ENCODE measurements around the gene COX8C. TPM values are rescaled to one million over a fixed set of nuclear protein-coding genes. Genes with fewer than 3 reads are reported as not detected.

The COX8C gene
- total and polyA plus RNA-seq, 2 of the 8 experiments (the other 6 are each of a cell fraction or from before 2014, with no cell fraction given), result not detected

- H3K9ac ChIP-seq (replicated peaks in 1 of 4; ENCODE audit: extremely low read depth in 1 of 4, low read depth in 3 of 4, low read length in 3 of 4), result no peak overlapping the region
- H2BK120ac ChIP-seq (replicated peaks; ENCODE audit: low read depth, low read length), result no peak overlapping the region
- no peak overlapping the region for H3K4me3 ChIP-seq (ENCODE audit: extremely low read depth in 1 of 4, insufficient read depth in 2 of 4, low read depth in 3 of 4, low read length in 4 of 4)
- POLR2A ChIA-PET (ENCODE audit: partially characterized antibody), result no interaction called here
- H3K27me3 ChIP-seq (replicated peaks in 1 of 4; ENCODE audit: control insufficient read depth in 3 of 4, extremely low read depth in 1 of 4, insufficient read depth in 3 of 4, low read length in 3 of 4), result no peaks in the 10 kb centered on the region
- no peaks in the 10 kb centered on the region for H3K9me3 ChIP-seq (ENCODE audit: insufficient read depth in 2 of 2, low read depth in 1 of 2, low read length in 1 of 2)
- peaks cover 0 to 6% of the 10 kb centered on the region in 2 experiments for H4K20me1 ChIP-seq (replicated peaks in 1 of 2; ENCODE audit: control insufficient read depth in 1 of 2, insufficient read depth in 2 of 2, low read length in 2 of 2)
- H3K79me1 ChIP-seq (ENCODE audit: low read depth, low read length), result peaks cover 10% of the 10 kb centered on the region; the same call in 1 of the 2 replicates
- H3K4ac ChIP-seq (replicated peaks; ENCODE audit: insufficient read length, low read depth, low read length), result no peak overlapping the region
- H2AFZ ChIP-seq (ENCODE audit: low read length), result no peak overlapping the region
- peaks cover 0 to 97% of the 10 kb centered on the region in 2 experiments; a peak in 3 of 4 replicates for H3K79me2 ChIP-seq (ENCODE audit: control insufficient read depth in 1 of 2, insufficient read depth in 2 of 2, low read length in 2 of 2)
- no peak overlapping the region for H3K14ac ChIP-seq (ENCODE audit: insufficient read length)
- H3K36me3 ChIP-seq (ENCODE audit: control insufficient read depth in 2 of 4, insufficient read depth in 4 of 4, low read length in 3 of 4), result no peaks in the 10 kb centered on the region
- CTCF ChIA-PET (ENCODE audit: partially characterized antibody), result interaction anchor here (0.7 to 1.2 kb wide), 2 partner anchors 10 to 61 kb away, joined by 3 read pairs; no protein-coding TSS in a partner anchor
- WGBS, 2 experiments (ENCODE audit: extremely low coverage in 1 of 2, insufficient coverage in 1 of 2, insufficient read length in 1 of 2, insufficient replicate concordance in 2 of 2, low coverage in 1 of 2, low lambda C conversion rate in 2 of 2, missing lambda C conversion rate in 1 of 2), result 83% methylated on average over 1 of the region's 1 CpG; no CpG with 5 or more reads in 1 of the 2 experiments
- peaks cover 0 to 14% (median 6%) of the 10 kb centered on the region in 4 experiments; a peak in 6 of 7 replicates for H3K4me1 ChIP-seq (replicated peaks in 1 of 4; ENCODE audit: control insufficient read depth in 3 of 4, insufficient read depth in 4 of 4, low read length in 3 of 4)
- H3K27ac ChIP-seq (ENCODE audit: low read depth, low read length), result no peak overlapping the region
- H3K56ac ChIP-seq (replicated peaks; ENCODE audit: insufficient read length, low read depth, low read length), result no peak overlapping the region
- FAIRE-seq (no peak), DNase-seq (ENCODE audit: low read depth in 1 of 2, low spot score in 2 of 2) (no peak)
- TF ChIP-seq CHD1 (IDR thresholded peaks at IDR 0.05; ENCODE audit: low read depth, low read length), result no peak
- H3K23ac ChIP-seq (ENCODE audit: insufficient read length), result no peak overlapping the region
- no peak overlapping the region for H4K5ac ChIP-seq (ENCODE audit: insufficient read length, low read depth, low read length)
- H3K18ac ChIP-seq (ENCODE audit: extremely low read depth, low read length), result no peak overlapping the region
- no peak overlapping the region for H2BK15ac ChIP-seq (ENCODE audit: low read length)
- no peaks in the 10 kb centered on the region for H3K23me2 ChIP-seq (ENCODE audit: low read depth, low read length)
- no peak overlapping the region for H2BK12ac ChIP-seq (ENCODE audit: low read depth, low read length)
- H2AK5ac ChIP-seq (ENCODE audit: low read depth, low read length), result no peak overlapping the region
- H2BK20ac ChIP-seq (ENCODE audit: low read length), result no peak overlapping the region
- H4K91ac ChIP-seq (replicated peaks; ENCODE audit: insufficient read length, low read length), result no peak overlapping the region
- H2BK5ac ChIP-seq (ENCODE audit: low read depth, low read length), result no peak overlapping the region
- no peak overlapping the region for H4K8ac ChIP-seq (ENCODE audit: extremely low read depth, insufficient read depth, low read length)
- no peak overlapping the region for H3K4me2 ChIP-seq (ENCODE audit: insufficient read depth in 1 of 2, low read depth in 2 of 2, low read length in 2 of 2)
Observed at GRCh38 chr14:93319958-93320357, 27.0 kb upstream of the COX8C start.

All from H1 (cell line).